Measurements from ENCODE around the gene ARL6IP6.

Gene ARL6IP6
- total RNA-seq, result 22.3 to 29.7 (median 23.8) reads per million in 3 donors

- H3K4me1 ChIP-seq (ENCODE audit: control insufficient read depth, insufficient read depth, low read length, poor library complexity, severe bottlenecking), result peaks cover 13% of the 10 kb centered on the region
These were observed at the start of gene ARL6IP6 for GRCh38 chr2:152718076-152718908. TSS of gene ARL6IP6 (plus strand) at chr2:152718620. CDS start at chr2:152718625, 5 bp downstream.

GRCh38 chr2:152674334-152674733, 44.1 kb upstream of the ARL6IP6 start:
- Histone ChIP-seq H3K4me1 (ENCODE audit: control insufficient read depth, insufficient read depth, low read length, poor library complexity, severe bottlenecking) (no peaks in the 10 kb centered on the region), H3K27ac (ENCODE audit: insufficient read depth, low read length, poor library complexity, severe bottlenecking) (no peak overlapping the region), H3K27me3 (replicated peaks; ENCODE audit: control insufficient read depth, insufficient read depth, low read length, poor library complexity, severe bottlenecking) (no peaks in the 10 kb centered on the region), H3K9me3 (ENCODE audit: control insufficient read depth, low read length) (no peaks in the 10 kb centered on the region), H3K4me3 (ENCODE audit: insufficient read depth, low read depth, low read length, poor library complexity, severe bottlenecking) (no peak overlapping the region), H3K36me3 (ENCODE audit: control insufficient read depth, insufficient read depth, low read length) (peaks cover 55% of the 10 kb centered on the region)
- DNase-seq, result no peak

More at GRCh38 chr2:152718076-152718908, at the start of gene ARL6IP6:
- Histone ChIP-seq H3K4me3 (ENCODE audit: insufficient read depth, low read depth, low read length, poor library complexity, severe bottlenecking) (peak within 1 kb of the TSS; percentile 100), H3K36me3 (ENCODE audit: control insufficient read depth, insufficient read depth, low read length) (peaks cover 17% of the 10 kb centered on the region), H3K27ac (ENCODE audit: insufficient read depth, low read length, poor library complexity, severe bottlenecking) (peak within 1 kb of the TSS; percentile 97), H3K9me3 (ENCODE audit: control insufficient read depth, low read length) (no peaks in the 10 kb centered on the region), H3K27me3 (replicated peaks; ENCODE audit: control insufficient read depth, insufficient read depth, low read length, poor library complexity, severe bottlenecking) (no peaks in the 10 kb centered on the region)
- DNase-seq, result peak; percentile 85 to 90 (median 88)

- Histone ChIP-seq H3K36me3 (ENCODE audit: control insufficient read depth, insufficient read depth, low read length) (peaks cover 53% of the 10 kb centered on the region), H3K4me3 (ENCODE audit: insufficient read depth, low read depth, low read length, poor library complexity, severe bottlenecking) (no peak overlapping the region), H3K9me3 (ENCODE audit: control insufficient read depth, low read length) (no peaks in the 10 kb centered on the region), H3K27me3 (replicated peaks; ENCODE audit: control insufficient read depth, insufficient read depth, low read length, poor library complexity, severe bottlenecking) (no peaks in the 10 kb centered on the region), H3K27ac (ENCODE audit: insufficient read depth, low read length, poor library complexity, severe bottlenecking) (no peak overlapping the region), H3K4me1 (ENCODE audit: control insufficient read depth, insufficient read depth, low read length, poor library complexity, severe bottlenecking) (no peaks in the 10 kb centered on the region)
- DNase-seq, result no peak
These were observed 42.0 kb upstream of the ARL6IP6 start for GRCh38 chr2:152676461-152676860.

- no peaks in the 10 kb centered on the region for H3K9me3 ChIP-seq (ENCODE audit: control insufficient read depth, low read length)
- no peaks in the 10 kb centered on the region for H3K27me3 ChIP-seq (replicated peaks; ENCODE audit: control insufficient read depth, insufficient read depth, low read length, poor library complexity, severe bottlenecking)
- H3K27ac ChIP-seq (ENCODE audit: insufficient read depth, low read length, poor library complexity, severe bottlenecking), result no peak overlapping the region
- DNase-seq, result no peak
- H3K36me3 ChIP-seq (ENCODE audit: control insufficient read depth, insufficient read depth, low read length), result peaks cover 39% of the 10 kb centered on the region
- H3K4me1 ChIP-seq (ENCODE audit: control insufficient read depth, insufficient read depth, low read length, poor library complexity, severe bottlenecking), result no peaks in the 10 kb centered on the region
- H3K4me3 ChIP-seq (ENCODE audit: insufficient read depth, low read depth, low read length, poor library complexity, severe bottlenecking), result no peak overlapping the region
These were observed 39.6 kb upstream of the ARL6IP6 start for GRCh38 chr2:152678808-152679207.

GRCh38 chr2:152682663-152683062, 35.8 kb upstream of the ARL6IP6 start:
- Histone ChIP-seq H3K9me3 (ENCODE audit: control insufficient read depth, low read length) (no peaks in the 10 kb centered on the region), H3K4me1 (ENCODE audit: control insufficient read depth, insufficient read depth, low read length, poor library complexity, severe bottlenecking) (no peaks in the 10 kb centered on the region), H3K27me3 (replicated peaks; ENCODE audit: control insufficient read depth, insufficient read depth, low read length, poor library complexity, severe bottlenecking) (no peaks in the 10 kb centered on the region), H3K4me3 (ENCODE audit: insufficient read depth, low read depth, low read length, poor library complexity, severe bottlenecking) (no peak overlapping the region), H3K27ac (ENCODE audit: insufficient read depth, low read length, poor library complexity, severe bottlenecking) (no peak overlapping the region), H3K36me3 (ENCODE audit: control insufficient read depth, insufficient read depth, low read length) (peaks cover 21% of the 10 kb centered on the region)
- DNase-seq, result no peak

- Histone ChIP-seq H3K9me3 (ENCODE audit: control insufficient read depth, low read length) (no peaks in the 10 kb centered on the region), H3K27me3 (replicated peaks; ENCODE audit: control insufficient read depth, insufficient read depth, low read length, poor library complexity, severe bottlenecking) (no peaks in the 10 kb centered on the region), H3K4me1 (ENCODE audit: control insufficient read depth, insufficient read depth, low read length, poor library complexity, severe bottlenecking) (no peaks in the 10 kb centered on the region), H3K27ac (ENCODE audit: insufficient read depth, low read length, poor library complexity, severe bottlenecking) (no peak overlapping the region), H3K36me3 (ENCODE audit: control insufficient read depth, insufficient read depth, low read length) (peaks cover 21% of the 10 kb centered on the region), H3K4me3 (ENCODE audit: insufficient read depth, low read depth, low read length, poor library complexity, severe bottlenecking) (no peak overlapping the region)
- DNase-seq, result no peak
These were observed 35.0 kb upstream of the ARL6IP6 start for GRCh38 chr2:152683400-152683799.

GRCh38 chr2:152686321-152686720, 32.1 kb upstream of the ARL6IP6 start:
- peaks cover 2% of the 10 kb centered on the region for H3K36me3 ChIP-seq (ENCODE audit: control insufficient read depth, insufficient read depth, low read length)
- no peaks in the 10 kb centered on the region for H3K9me3 ChIP-seq (ENCODE audit: control insufficient read depth, low read length)
- H3K27ac ChIP-seq (ENCODE audit: insufficient read depth, low read length, poor library complexity, severe bottlenecking), result no peak overlapping the region
- DNase-seq, result no peak
- H3K4me1 ChIP-seq (ENCODE audit: control insufficient read depth, insufficient read depth, low read length, poor library complexity, severe bottlenecking), result no peaks in the 10 kb centered on the region
- no peaks in the 10 kb centered on the region for H3K27me3 ChIP-seq (replicated peaks; ENCODE audit: control insufficient read depth, insufficient read depth, low read length, poor library complexity, severe bottlenecking)
- H3K4me3 ChIP-seq (ENCODE audit: insufficient read depth, low read depth, low read length, poor library complexity, severe bottlenecking), result no peak overlapping the region

- Histone ChIP-seq H3K36me3 (ENCODE audit: control insufficient read depth, insufficient read depth, low read length) (no peaks in the 10 kb centered on the region), H3K27me3 (replicated peaks; ENCODE audit: control insufficient read depth, insufficient read depth, low read length, poor library complexity, severe bottlenecking) (no peaks in the 10 kb centered on the region), H3K27ac (ENCODE audit: insufficient read depth, low read length, poor library complexity, severe bottlenecking) (no peak overlapping the region), H3K9me3 (ENCODE audit: control insufficient read depth, low read length) (no peaks in the 10 kb centered on the region), H3K4me3 (ENCODE audit: insufficient read depth, low read depth, low read length, poor library complexity, severe bottlenecking) (no peak overlapping the region), H3K4me1 (ENCODE audit: control insufficient read depth, insufficient read depth, low read length, poor library complexity, severe bottlenecking) (peaks cover 4% of the 10 kb centered on the region)
- DNase-seq, result no peak
These were observed 25.4 kb upstream of the ARL6IP6 start for GRCh38 chr2:152693033-152693432.

- H3K36me3 ChIP-seq (ENCODE audit: control insufficient read depth, insufficient read depth, low read length), result no peaks in the 10 kb centered on the region
- H3K27ac ChIP-seq (ENCODE audit: insufficient read depth, low read length, poor library complexity, severe bottlenecking), result no peak overlapping the region
- H3K4me1 ChIP-seq (ENCODE audit: control insufficient read depth, insufficient read depth, low read length, poor library complexity, severe bottlenecking), result peaks cover 4% of the 10 kb centered on the region
- H3K9me3 ChIP-seq (ENCODE audit: control insufficient read depth, low read length), result no peaks in the 10 kb centered on the region
- no peaks in the 10 kb centered on the region for H3K27me3 ChIP-seq (replicated peaks; ENCODE audit: control insufficient read depth, insufficient read depth, low read length, poor library complexity, severe bottlenecking)
- DNase-seq, result peak in 1 of 3 donors; percentile 3
- peak overlapping the region; percentile 38 for H3K4me3 ChIP-seq (ENCODE audit: insufficient read depth, low read depth, low read length, poor library complexity, severe bottlenecking)
These were observed 24.2 kb upstream of the ARL6IP6 start for GRCh38 chr2:152694161-152694661.

- Histone ChIP-seq H3K27me3 (replicated peaks; ENCODE audit: control insufficient read depth, insufficient read depth, low read length, poor library complexity, severe bottlenecking) (no peaks in the 10 kb centered on the region), H3K9me3 (ENCODE audit: control insufficient read depth, low read length) (no peaks in the 10 kb centered on the region), H3K27ac (ENCODE audit: insufficient read depth, low read length, poor library complexity, severe bottlenecking) (no peak overlapping the region), H3K36me3 (ENCODE audit: control insufficient read depth, insufficient read depth, low read length) (no peaks in the 10 kb centered on the region), H3K4me3 (ENCODE audit: insufficient read depth, low read depth, low read length, poor library complexity, severe bottlenecking) (no peak overlapping the region), H3K4me1 (ENCODE audit: control insufficient read depth, insufficient read depth, low read length, poor library complexity, severe bottlenecking) (peaks cover 4% of the 10 kb centered on the region)
- no peak for DNase-seq
These were observed 22.7 kb upstream of the ARL6IP6 start for GRCh38 chr2:152695763-152696162.
